Activated CD4-positive, alpha-beta memory T cell treated with anti-CD3 and anti-CD28 coated beads for 36 hours (primary cell): ENCODE measurements around the gene KCNJ4. TPM values are rescaled to one million over a fixed set of nuclear protein-coding genes. Genes with fewer than 3 reads are reported as not detected.

ENCODE experiments used
- CTCF ChIA-PET: fragments of 350-600 bp; sonication (Branson Sonifier 250); formaldehyde crosslinking; loops from one replicate; lab custom pipeline; 2021; ENCODE audit warnings: antibody characterized with exemption, inconsistent platforms; lab: Charles Lee
- POLR2A ChIA-PET: fragments of 350-600 bp; sonication (Branson Sonifier 250); formaldehyde crosslinking; loops from one replicate; lab custom pipeline; 2021; ENCODE audit warnings: antibody characterized with exemption; lab: Charles Lee
- DNase-seq: peaks from one replicate; pipeline ENCODE4 v3.0.0-alpha.2; 2020
- H3K27ac Mint-ChIP-seq: one replicate; pipeline ENCODE4 v1.8.0; 2021; ENCODE audit warnings: mixed read lengths
- H3K27me3 Mint-ChIP-seq: one replicate; pipeline ENCODE4 v1.8.0; 2021; ENCODE audit warnings: mixed read lengths
- H3K36me3 Mint-ChIP-seq: one replicate; pipeline ENCODE4 v1.8.0; 2021; ENCODE audit warnings: mixed read lengths
- H3K4me1 Mint-ChIP-seq: one replicate; pipeline ENCODE4 v1.8.0; 2021; ENCODE audit warnings: low read depth, mixed read lengths
- H3K4me3 Mint-ChIP-seq: one replicate; pipeline ENCODE4 v1.8.0; 2021; ENCODE audit warnings: mild to moderate bottlenecking, mixed read lengths
- H3K9me3 Mint-ChIP-seq: one replicate; pipeline ENCODE4 v1.8.0; 2021; ENCODE audit warnings: mixed read lengths
- intact Hi-C: fragments of 100-400 bp; cut with micrococcal nuclease; formaldehyde crosslinking; loops from one replicate; pipeline ENCODE4 v1.15.1; 2023
- total RNA-seq, 2 experiments: library from RNA; stranded (reverse); gene quantifications; one replicate each; pipeline ENCODE4 v1.2.3, GENCODE V29; 2021

KCNJ4 gene
- total RNA-seq, 2 experiments from 2014 or later: not detected

GRCh38 chr22:38422611-38423511 is 32.1 kb downstream of the KCNJ4 start:
- intact Hi-C loops: no loop called here
- Mint-ChIP-seq H3K36me3 (no peaks in the 10 kb centered on the region), H3K27ac (no peak overlapping the region), H3K9me3 (no peaks in the 10 kb centered on the region), H3K4me1 (no peaks in the 10 kb centered on the region), H3K4me3 (no peak overlapping the region), H3K27me3 (no peaks in the 10 kb centered on the region)
- DNase-seq: no peak
- CTCF ChIA-PET: interaction anchor here (0.7 kb wide), 1 partner anchor 89 kb away, joined by 3 read pairs; no protein-coding TSS in a partner anchor
- POLR2A ChIA-PET: interaction anchor here (0.6 kb wide), 1 partner anchor 101 kb away, joined by 3 read pairs; no protein-coding TSS in a partner anchor

- Mint-ChIP-seq H3K36me3 (no peaks in the 10 kb centered on the region), H3K4me1 (no peaks in the 10 kb centered on the region), H3K4me3 (no peak overlapping the region), H3K9me3 (no peaks in the 10 kb centered on the region), H3K27ac (no peak overlapping the region), H3K27me3 (no peaks in the 10 kb centered on the region)
- intact Hi-C loops: no loop called here
- DNase-seq: no peak
- ChIA-PET CTCF (no interaction called here), POLR2A (no interaction called here)
Measured at GRCh38 chr22:38420734-38421133, 34.3 kb downstream of the KCNJ4 start.

GRCh38 chr22:38419858-38420160 is 35.2 kb downstream of the KCNJ4 start:
- ChIA-PET POLR2A (no interaction called here), CTCF (no interaction called here)
- DNase-seq: no peak
- no peaks in the 10 kb centered on the region for H3K36me3 Mint-ChIP-seq
- no peaks in the 10 kb centered on the region for H3K27me3 Mint-ChIP-seq
- H3K4me3 Mint-ChIP-seq: no peak overlapping the region
- H3K9me3 Mint-ChIP-seq: no peaks in the 10 kb centered on the region
- no peak overlapping the region for H3K27ac Mint-ChIP-seq
- no peaks in the 10 kb centered on the region for H3K4me1 Mint-ChIP-seq
- intact Hi-C loops: no loop called here

- no peak for DNase-seq
- no peaks in the 10 kb centered on the region for H3K36me3 Mint-ChIP-seq
- H3K4me3 Mint-ChIP-seq: no peak overlapping the region
- POLR2A ChIA-PET: no interaction called here
- CTCF ChIA-PET: no interaction called here
- H3K27me3 Mint-ChIP-seq: no peaks in the 10 kb centered on the region
- H3K4me1 Mint-ChIP-seq: no peaks in the 10 kb centered on the region
- H3K9me3 Mint-ChIP-seq: no peaks in the 10 kb centered on the region
- intact Hi-C loops: no loop called here
- no peak overlapping the region for H3K27ac Mint-ChIP-seq
Measured at GRCh38 chr22:38419121-38419857, 35.7 kb downstream of the KCNJ4 start.

GRCh38 chr22:38418589-38418988 is 36.4 kb downstream of the KCNJ4 start:
- CTCF ChIA-PET: no interaction called here
- Mint-ChIP-seq H3K36me3 (no peaks in the 10 kb centered on the region), H3K9me3 (no peaks in the 10 kb centered on the region), H3K4me3 (no peak overlapping the region), H3K27me3 (no peaks in the 10 kb centered on the region), H3K27ac (no peak overlapping the region), H3K4me1 (no peaks in the 10 kb centered on the region)
- intact Hi-C loops: no loop called here
- DNase-seq: no peak
- POLR2A ChIA-PET: no interaction called here

GRCh38 chr22:38417252-38418060 is 37.5 kb downstream of the KCNJ4 start:
- CTCF ChIA-PET: no interaction called here
- intact Hi-C loops: no loop called here
- Mint-ChIP-seq H3K4me1 (peaks cover under 1% of the 10 kb centered on the region), H3K27me3 (no peaks in the 10 kb centered on the region), H3K9me3 (no peaks in the 10 kb centered on the region), H3K4me3 (no peak overlapping the region), H3K27ac (no peak overlapping the region), H3K36me3 (no peaks in the 10 kb centered on the region)
- DNase-seq: no peak
- POLR2A ChIA-PET: no interaction called here

- DNase-seq: no peak
- H3K27ac Mint-ChIP-seq: no peak overlapping the region
- CTCF ChIA-PET: no interaction called here
Measured at GRCh38 chr22:38416621-38417251, 38.3 kb downstream of the KCNJ4 start.

GRCh38 chr22:38415561-38416321 is 39.3 kb downstream of the KCNJ4 start:
- no peak overlapping the region for H3K4me3 Mint-ChIP-seq
- no peak overlapping the region for H3K27ac Mint-ChIP-seq
- peaks cover 5% of the 10 kb centered on the region for H3K27me3 Mint-ChIP-seq
- H3K36me3 Mint-ChIP-seq: no peaks in the 10 kb centered on the region
- ChIA-PET POLR2A (no interaction called here), CTCF (no interaction called here)
- peaks cover 3% of the 10 kb centered on the region for H3K4me1 Mint-ChIP-seq
- H3K9me3 Mint-ChIP-seq: no peaks in the 10 kb centered on the region
- DNase-seq: no peak
- intact Hi-C loops: no loop called here

More at GRCh38 chr22:38416621-38417251, 38.3 kb downstream of the KCNJ4 start:
- H3K4me3 Mint-ChIP-seq: no peak overlapping the region
- peaks cover 3% of the 10 kb centered on the region for H3K4me1 Mint-ChIP-seq
- peaks cover 2% of the 10 kb centered on the region for H3K27me3 Mint-ChIP-seq
- no peaks in the 10 kb centered on the region for H3K9me3 Mint-ChIP-seq
- POLR2A ChIA-PET: no interaction called here
- no peaks in the 10 kb centered on the region for H3K36me3 Mint-ChIP-seq
- intact Hi-C loops: no loop called here

GRCh38 chr22:38415046-38415445 is 40.0 kb downstream of the KCNJ4 start:
- Mint-ChIP-seq H3K27me3 (peaks cover 5% of the 10 kb centered on the region), H3K4me1 (peaks cover 3% of the 10 kb centered on the region)
- CTCF ChIA-PET: no interaction called here

GRCh38 chr22:38414009-38414395 is 41.0 kb downstream of the KCNJ4 start:
- H3K9me3 Mint-ChIP-seq: no peaks in the 10 kb centered on the region
- intact Hi-C loops: loop anchor here (5.0 kb wide), 1 partner anchor 158 kb away; the partner anchor contains the start of gene DMC1
- H3K27ac Mint-ChIP-seq: no peak overlapping the region
- peaks cover 5% of the 10 kb centered on the region for H3K27me3 Mint-ChIP-seq
- CTCF ChIA-PET: interaction anchor here (0.9 to 2.5 kb wide), 2 partner anchors 13 to 157 kb away, joined by 3 to 16 read pairs; no protein-coding TSS in a partner anchor
- POLR2A ChIA-PET: no interaction called here
- peaks cover 3% of the 10 kb centered on the region for H3K4me1 Mint-ChIP-seq
- H3K4me3 Mint-ChIP-seq: no peak overlapping the region
- no peaks in the 10 kb centered on the region for H3K36me3 Mint-ChIP-seq
- DNase-seq: no peak

More at GRCh38 chr22:38415046-38415445, 40.0 kb downstream of the KCNJ4 start:
- POLR2A ChIA-PET: no interaction called here
- H3K36me3 Mint-ChIP-seq: no peaks in the 10 kb centered on the region
- H3K9me3 Mint-ChIP-seq: no peaks in the 10 kb centered on the region
- no peak overlapping the region for H3K4me3 Mint-ChIP-seq
- DNase-seq: no peak
- intact Hi-C loops: no loop called here
- H3K27ac Mint-ChIP-seq: no peak overlapping the region
